ENCODE data around the gene JARID2.

DNA sequence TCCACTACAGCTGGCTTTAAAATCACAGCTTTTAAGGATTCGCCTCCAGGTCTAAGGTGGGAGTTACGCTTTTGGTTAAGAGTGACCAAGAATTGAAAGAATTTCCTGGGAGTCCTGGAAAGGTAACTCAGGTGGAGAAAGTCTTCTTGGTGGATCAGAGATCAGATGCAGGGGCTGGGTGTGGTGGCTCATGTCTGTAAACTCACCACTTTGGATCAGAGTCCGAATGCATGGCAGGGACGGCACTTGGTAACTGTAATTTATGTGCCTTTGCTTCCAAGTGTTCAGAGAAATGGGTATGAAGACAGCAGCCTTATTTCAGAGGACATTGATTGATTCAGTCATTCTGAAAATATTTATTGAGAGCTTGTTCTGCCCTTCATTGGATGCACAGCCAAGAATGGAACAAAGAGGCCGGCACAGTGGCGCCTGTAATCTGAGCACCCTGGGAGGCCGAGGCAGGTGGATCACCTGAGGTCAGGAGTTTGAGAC, 18.0 kb upstream of the JARID2 start:
- no peak for TF ChIP-seq POLR2AphosphoS5 (IDR thresholded peaks at IDR 0.05)
- TF ChIP-seq, protein P1, sequence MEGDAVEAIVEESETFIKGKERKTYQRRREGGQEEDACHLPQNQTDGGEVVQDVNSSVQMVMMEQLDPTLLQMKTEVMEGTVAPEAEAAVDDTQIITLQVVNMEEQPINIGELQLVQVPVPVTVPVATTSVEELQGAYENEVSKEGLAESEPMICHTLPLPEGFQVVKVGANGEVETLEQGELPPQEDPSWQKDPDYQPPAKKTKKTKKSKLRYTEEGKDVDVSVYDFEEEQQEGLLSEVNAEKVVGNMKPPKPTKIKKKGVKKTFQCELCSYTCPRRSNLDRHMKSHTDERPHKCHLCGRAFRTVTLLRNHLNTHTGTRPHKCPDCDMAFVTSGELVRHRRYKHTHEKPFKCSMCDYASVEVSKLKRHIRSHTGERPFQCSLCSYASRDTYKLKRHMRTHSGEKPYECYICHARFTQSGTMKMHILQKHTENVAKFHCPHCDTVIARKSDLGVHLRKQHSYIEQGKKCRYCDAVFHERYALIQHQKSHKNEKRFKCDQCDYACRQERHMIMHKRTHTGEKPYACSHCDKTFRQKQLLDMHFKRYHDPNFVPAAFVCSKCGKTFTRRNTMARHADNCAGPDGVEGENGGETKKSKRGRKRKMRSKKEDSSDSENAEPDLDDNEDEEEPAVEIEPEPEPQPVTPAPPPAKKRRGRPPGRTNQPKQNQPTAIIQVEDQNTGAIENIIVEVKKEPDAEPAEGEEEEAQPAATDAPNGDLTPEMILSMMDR (IDR thresholded peaks at IDR 0.05) = no peak

All from sigmoid colon (tissue), 4 donors.